Ammon's horn (tissue), 1 donor: ENCODE results near the gene TUBA4A.

ENCODE experiments used
- DNase-seq: peaks from one replicate; pipeline ENCODE4 v3.0.0-alpha.2; 2016; ENCODE audit warnings: low spot score

Gene TUBA4A

DNA sequence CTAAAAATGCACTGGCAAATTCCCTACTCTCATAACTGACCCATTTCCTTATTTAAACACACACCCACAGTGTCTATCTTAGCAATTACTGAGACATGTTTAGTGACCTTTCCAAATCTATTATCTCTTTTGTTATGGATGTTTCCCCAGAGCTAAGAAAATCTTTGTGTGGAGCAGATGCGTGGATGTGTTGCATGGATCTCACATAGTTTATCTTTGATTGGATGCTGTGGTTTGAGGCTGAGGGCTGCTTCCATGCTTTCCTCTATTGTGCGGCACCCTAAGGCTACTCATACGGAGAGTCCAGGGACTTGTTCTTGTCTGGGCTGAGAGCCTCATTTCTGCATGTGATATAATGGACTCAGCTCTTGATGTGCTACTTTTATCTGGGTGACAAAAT is 19.4 kb downstream of the TUBA4A start:
- DNase-seq, result no peak

DNA sequence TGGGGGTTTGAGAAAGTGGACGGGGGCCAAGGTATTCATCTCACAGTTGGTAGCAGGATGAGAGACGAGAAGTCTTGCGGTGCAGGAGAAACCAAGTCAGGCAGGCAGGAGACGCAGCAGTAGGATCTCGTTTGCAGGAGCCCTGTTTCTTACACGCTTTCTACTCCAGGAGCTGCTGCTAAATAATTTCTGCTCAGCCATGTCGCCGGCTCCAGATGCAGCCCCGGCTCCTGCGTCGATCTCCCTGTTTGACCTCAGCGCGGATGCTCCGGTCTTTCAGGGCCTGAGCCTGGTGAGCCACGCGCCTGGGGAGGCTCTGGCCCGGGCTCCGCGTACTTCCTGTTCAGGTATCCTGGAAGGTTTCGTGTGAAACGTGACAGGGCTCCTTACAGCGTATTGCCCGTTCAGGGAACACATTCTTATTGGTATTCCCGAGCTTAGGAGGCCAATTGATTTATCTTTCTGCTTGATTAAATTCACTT is 23.6 kb downstream of the TUBA4A start:
- no peak for DNase-seq

DNA sequence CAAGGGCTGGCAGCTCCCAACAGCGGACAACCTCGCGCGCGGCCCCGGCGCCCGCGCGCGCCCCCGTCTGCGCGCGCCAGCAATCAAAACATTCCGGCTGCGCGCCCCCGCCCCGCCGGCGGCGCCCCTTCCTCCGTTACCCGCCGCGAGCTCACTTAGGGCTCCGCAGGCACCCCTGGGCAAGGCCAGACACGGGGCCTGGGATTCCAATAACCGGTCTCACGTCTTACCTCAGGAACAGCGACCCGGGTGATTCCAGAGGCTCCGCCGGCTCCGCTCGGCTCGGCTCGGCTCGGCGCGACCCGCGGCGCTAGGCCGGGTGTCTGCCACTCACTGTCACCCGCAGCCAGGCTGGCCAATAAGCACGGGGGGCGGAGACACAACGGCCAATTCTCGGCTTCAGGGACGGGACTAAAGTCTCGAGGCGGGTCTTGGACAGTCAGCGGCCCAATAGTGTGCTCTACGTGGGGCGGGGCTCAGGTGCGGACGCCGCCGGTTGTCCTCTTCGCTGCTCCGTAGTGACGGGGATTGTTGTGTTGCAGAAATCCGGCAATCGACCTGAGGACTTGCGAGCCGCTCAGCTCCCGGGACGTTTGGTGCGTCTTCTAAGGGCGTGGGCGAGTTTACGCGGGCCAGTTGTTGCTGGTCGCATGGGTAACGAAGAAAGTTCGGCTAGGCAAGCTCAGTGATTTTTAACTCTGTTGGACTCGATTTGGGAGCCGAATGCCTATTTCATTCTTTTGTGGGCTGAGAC is 24.2 kb downstream of the TUBA4A start, which contains the start of the genes ANKZF1 and ATG9A:
ANKZF1 (plus strand) TSS at position 502 of the 754 bp plus-strand sequence. CDS start 452 bp downstream, outside the sequence.
ATG9A (minus strand) TSS at position 332 of the 754 bp plus-strand sequence. CDS start 1,612 bp downstream, outside the sequence.
- peak; percentile 100 for DNase-seq

DNA sequence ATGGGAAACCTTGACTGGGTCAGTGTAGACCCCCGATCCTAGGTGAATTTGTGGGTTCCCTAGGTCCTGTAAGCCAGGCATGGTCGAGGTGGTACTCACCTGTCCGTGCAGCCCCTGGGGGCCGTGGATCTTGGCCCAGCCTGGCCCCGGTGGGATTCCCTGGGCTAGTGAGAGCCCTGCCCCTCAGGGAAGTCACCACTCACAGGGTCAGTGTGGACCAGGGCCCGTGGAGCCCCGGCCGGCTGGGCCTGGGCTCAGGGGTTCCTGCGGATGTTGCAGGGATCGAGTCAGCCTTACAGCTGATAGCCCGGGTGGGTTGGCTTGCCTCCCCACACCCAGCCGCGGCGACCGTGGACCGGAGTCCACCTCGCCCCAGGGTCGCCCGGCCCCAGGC is 24.8 kb downstream of the TUBA4A start:
- no peak for DNase-seq

DNA sequence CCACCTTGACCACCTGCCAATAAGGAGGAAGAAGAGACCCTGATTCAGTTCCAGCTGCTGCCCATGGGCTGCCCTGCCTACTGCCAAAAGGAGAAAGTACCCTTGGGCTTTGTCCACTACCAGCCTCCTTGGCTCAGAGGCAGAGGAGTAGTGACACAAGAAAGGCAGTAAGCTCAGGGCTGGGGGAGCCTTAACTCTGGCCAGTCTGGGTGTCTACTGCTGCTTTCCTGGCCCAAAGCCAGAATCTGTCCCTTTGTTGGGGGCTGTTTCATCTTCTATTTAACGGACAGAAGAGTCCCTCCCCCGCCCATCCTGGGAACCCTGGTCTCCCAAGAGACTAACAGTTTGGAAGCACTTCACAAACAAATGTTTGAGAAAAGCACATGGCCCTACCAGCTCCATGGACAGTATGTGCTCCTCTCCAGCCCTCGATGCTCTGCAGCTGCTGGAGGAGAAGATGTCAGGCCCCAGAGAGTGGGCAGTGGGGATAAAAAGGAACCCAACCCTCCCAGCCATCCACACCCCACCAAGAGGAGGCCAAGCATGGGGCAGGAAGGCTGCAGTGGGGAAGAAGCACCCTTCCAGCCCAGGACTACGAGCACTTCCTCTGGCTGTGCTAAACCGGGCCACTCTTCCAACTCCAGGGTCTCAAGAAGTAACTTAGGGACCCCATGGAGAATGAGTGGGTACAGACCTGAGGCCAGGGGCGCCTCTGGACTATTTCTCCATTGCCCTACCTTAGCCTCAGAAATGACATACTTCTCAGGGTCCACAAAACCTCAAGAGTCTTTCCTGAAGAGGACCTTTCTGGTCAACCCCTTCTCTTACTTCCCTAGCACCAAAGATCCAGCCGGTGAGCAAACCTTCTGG is 25.4 kb downstream of the TUBA4A start:
- no peak for DNase-seq

DNA sequence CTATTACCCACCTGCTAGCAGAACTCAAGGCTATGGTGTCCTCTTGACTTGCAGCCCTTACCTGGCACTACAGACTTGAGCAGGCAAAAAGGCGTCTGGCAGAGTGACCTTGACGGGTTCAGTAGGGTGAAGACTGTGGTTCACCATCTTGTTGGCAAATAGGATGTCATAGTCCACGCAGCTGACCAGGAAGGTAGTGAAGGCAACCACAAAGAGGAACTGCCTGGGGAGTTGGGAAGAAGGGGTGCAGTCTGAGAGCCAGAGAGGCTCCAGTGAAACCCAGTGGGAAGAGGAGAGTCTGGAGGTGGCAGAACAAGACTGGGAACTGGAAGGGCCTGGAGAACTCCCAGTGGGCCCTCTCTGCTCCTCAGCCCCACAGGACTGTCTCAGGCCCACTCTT is 28.4 kb downstream of the TUBA4A start:
- DNase-seq, result no peak

DNA sequence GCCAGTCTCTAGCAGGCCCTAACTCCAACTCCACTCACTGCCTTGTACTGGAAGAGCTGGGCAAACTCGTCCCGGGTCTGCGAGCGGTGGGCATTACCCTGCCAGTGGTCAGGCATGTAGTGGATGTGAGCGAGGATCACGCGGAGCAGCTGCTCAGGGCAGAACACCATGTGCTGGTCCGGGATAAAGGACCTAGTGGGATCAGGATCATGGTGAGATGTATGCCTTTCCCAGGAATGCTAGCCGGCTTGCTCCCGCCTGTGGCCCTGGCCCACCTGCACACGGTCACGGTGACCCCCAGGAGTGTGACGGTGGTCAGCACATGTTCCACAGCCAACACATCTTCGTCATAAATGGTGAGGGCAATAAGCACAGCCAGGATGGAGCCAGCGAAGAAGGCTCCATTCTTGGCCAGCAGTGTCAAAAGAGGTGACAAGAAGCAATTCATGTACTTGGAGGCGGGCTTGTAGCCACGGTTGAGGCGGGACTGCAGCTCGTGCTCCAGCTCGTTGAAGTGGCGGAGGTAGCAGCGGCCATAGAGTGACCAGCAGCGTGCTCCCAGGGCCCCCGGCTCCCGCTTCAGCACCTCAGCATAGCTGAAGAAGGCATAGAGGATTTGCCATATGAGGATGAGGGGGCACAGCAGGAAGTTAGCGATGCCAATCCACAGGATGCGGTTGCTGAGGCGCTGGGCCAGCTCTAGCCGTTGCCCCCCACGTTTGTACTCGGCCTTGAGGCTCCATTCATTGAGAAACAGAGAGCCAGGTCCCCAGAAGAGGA is 29.7 kb downstream of the TUBA4A start:
- DNase-seq, result no peak

DNA sequence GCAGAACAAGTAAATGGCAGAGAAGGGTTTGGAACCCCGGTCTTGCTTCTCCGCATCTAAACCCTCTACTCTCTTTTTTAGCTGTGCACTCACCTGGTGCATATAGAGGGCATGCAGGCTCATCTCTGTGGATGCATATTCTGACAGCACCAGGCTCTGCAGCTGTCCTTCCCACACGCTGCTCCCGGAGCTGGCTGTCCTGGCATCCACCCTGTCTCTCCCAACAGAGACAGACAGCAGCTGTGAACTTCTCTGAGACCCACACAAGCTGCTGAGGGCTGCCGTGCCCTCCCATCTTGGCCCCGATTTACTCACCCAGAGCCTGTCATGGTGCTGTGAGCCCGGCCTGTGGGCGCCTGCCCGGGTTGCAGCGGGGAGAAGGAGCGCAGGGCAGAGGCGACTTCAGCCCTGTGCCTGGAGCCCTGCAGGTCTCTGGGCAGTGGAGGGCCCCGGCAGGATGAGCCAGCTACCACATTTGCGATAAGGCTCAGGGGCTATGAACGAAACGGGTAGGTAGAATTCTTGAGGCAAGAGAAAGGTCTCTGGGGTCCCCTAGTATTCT is 31.7 kb downstream of the TUBA4A start:
- DNase-seq, result peak; percentile 48

DNA sequence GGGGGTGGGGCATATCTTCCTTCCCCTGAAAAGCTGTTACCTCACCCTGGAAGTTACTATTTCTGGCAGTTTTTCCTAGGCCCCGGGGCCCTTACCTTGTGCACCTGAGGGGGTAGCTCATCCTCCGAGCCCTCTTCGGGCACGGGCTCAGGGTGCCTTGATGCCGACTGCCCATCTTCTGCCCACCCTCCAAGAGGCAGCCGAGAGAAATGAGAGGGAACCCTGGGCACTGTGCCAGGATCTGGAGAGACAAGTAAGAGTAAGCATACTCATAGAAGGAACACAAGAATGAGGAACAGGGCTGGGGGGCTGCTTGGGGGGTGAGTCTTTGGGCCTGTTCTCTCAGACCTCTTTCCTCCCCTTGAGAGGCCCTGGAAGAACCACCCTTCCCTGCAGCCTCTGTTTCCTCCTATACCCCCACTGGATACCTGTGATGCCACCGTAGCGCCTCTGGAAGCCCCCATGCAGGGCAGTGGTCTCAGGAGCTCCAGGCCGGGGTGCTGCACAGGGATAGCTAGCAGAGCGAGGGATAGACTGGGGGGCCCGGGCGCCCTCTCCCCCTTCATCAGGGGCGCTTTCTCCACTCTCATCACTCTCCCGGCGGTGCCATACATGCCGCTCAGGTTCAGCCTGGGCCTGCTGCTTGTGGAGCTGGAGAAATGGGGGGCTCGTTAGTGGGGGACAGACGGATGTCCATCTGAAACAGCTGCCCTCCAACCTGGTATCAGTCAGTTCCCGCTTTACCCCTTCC is 32.9 kb downstream of the TUBA4A start:
- DNase-seq, result no peak

DNA sequence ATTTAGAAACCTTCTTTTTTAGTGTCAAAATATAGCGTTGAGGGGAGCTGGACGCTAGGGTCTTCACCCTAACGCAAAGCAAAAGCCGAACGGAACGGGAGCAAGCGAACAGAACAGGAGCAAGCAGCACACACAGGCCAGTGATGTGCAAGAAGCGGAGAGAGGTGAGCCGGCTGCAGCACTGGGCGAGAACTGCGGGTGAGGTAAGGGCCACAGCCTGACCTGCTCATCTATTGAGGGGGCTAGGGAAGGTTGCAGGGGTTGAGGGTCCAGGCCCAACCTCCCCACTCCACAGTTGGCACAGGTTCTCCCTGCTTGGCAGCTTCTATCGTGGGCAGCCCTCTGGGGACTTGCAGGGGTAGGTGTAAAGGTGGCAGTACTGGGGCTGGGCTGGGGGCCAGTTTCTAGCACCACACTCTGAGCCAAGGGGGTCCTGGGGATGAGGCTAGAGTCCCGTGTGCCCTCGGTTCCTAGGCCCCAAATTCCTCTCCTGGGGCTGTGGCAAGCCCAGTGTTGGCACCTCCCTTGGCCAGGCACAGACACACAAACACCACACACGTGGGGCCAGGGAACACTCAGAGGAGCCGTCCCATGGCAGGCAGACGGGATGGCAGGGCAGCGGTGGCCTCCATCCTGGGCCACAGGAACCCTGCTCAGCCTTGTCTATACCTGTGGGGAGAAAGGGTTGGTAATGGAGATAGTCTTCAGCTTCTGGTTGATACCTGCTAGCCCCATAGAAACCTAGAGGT is 33.8 kb downstream of the TUBA4A start:
- DNase-seq, result no peak

DNA sequence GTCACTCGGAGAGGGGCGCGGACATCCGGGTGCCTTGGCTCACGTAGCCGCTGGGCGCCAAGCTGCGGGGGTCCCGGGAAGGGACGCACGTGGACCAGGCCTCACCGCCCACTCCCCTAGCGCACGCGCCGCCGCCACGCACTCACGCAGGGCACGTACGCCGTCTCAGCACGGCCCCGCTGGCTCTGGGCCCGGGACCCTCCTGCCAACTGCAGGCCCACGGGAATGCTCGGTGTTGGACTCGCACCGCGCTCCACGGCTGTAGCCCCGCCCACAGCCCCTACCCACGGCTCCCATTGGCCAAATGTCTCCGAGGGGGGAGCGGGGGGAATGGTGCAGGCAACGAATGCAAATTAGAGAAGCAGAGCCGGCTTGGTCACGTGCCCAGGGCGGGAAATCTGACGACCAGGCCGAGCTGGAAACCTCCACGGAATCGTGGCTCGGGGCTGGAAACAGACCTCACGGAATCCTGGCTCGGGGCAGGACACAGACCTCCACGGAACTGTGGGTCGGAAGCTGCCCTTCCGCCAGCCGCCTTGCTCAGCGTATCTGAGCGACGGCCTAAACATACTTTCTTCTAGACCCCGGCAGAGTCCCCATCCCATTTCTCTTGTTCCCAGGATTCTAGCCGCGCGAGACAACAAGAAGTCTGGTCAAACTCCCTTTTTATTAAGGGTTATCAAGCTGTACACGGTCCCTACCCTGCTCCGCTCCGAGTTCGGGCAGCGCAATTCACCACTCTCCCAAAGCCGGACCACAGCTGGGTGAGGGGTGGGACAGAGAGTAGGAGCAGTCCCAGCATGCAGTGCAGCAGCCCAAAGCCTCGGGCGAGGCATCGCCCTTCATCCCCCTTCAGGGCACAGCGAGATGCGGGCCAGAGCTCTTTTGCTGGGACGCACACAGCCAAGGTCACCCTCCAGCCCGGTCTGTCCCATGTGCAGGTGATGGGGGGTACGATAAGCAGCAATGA is 34.7 kb downstream of the TUBA4A start, which contains the start of gene ABCB6:
ABCB6 (minus strand) TSS at position 227 of the 970 bp plus-strand sequence. CDS start 285 bp downstream, outside the sequence.
- DNase-seq, result peak; percentile 98

DNA sequence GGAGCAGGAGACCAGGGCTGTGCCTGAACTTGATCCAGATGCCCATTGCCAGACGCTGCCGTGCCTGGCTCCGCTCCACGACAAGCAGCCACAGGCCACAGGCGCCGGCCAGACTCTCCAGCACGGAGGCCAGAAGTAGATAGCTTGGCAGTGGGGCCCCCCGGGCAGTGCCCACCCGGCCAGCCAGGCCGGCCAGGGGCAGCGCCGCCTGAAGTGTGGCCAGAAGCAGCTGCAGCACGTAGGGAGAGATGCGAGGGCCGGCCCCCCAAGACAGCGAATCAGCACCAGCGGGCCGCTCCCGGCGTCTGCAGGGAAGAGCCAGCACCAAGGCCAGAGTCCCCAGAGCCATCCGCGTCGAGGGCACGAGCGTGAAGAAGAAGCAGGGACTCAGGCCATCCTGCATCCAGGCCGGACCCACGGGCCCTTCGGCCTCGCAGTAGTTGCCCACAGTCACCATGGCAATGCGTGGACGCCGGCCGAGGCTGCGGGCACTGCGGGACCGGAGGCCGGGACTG is 35.4 kb downstream of the TUBA4A start:
- peak; percentile 72 for DNase-seq

DNA sequence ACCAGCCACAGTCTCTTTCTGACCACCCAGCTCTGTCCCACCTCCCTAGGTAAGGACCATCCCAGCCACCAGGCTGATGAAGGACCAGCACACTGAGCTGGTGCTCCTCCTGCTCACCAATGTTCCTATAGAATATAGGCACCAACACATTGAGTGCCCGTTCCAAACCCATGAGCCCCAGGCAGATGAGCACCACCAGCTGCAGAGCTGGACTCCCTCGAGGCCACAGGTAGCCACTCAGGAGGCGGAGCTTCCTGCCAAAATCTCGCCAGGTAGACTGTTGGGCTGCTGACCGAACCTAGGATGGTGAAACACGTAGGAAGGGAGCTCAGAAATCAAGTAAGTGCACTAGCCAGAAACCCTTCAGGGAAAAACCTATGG is 37.2 kb downstream of the TUBA4A start:
- DNase-seq, result no peak

DNA sequence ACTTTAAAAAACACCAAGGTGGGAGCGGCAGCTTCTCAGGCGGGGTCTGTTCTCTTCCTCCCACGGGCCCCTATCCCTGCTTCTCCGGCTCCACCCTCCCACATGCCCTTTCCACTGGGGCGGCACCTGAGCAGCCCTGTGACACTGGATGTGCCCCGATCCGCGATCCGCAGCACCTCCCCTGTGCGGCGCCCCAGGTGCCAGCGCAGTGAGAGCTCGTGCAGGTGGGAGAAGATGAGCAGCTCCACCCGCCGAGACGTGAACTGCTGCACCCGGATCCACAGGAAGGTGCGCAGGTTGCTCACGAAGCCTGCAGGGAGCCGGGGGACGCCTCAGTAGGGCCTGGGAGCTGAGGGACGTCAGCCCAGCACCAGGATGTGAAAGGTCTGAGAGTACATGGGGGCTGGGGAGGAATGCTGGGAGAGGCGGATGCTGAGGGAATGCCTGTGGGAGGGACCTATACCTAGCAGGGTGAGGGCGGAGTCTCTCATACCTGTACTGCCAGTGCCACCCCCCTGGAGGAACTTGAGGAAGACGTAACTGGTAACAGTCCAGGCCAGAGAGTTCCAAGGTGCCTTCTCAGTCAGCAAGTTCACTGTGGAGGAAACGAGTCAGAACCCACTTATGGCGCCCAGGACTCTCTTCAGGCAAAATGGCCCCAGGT is 37.7 kb downstream of the TUBA4A start:
- no peak for DNase-seq

DNA sequence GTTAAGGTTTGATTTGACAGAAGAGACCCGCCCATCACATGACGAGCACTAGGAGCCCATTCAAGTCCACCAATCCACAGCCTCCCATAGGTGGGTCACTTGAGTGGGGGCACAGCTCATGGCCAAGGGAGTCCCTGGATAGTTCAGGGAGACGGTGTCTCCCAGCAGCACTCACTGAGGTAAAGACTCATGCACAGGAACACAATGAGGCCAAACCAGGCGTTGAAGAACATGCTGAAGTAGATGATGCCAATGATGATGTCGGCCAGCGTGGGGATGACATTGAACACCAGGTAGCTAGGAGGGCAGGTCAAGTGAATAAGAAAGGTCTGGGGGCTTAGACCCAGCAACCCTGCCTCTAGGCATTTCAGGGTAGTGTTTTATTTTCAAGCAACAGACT is 38.9 kb downstream of the TUBA4A start:
- DNase-seq, result no peak

DNA sequence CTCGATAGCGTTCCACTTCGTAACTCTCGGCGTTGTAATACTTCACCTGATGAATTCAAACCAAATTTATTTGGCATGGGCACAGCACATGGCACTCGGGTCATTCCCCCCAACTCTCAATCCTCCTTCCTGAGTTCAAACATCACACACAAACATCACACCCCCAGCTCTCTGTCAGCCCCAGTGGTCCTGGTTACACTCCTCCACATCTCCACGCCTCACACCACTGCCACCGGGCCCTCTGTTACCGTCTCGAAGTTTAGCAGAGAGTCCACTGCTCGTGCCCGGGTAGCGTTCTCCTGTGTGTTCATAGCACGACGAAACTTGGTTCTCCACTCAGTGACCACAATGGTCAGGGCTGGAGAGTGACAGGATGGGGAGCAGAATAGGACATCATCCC is 39.6 kb downstream of the TUBA4A start:
- no peak for DNase-seq

DNA sequence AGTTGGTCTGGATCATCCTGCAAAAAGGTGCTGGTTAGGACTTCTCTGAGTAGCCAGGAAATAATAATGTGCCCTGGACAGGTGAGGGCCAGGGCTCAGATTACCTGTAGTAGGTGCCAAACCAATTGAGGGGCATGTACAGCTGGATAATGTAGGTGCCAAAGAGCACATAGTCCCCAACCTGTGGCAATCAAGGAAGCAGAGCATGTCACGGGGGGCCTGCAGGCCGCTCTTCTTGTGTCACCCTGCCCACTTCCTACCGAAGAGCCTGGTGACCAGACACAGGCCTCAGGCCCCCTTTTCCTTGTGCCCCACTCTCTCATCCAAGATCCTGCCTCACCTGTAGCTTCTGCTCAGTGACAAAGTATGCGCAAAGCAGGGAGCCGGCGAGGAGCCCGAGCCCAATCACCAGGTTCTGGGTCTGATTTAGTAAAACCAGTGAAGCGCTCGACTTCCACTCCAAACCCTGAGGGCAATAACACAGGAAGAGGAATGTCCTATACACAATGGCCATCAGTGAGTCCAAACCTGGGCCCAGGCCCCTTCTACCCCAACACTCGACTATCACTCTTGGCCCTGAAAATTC is 40.1 kb downstream of the TUBA4A start:
- no peak for DNase-seq

DNA sequence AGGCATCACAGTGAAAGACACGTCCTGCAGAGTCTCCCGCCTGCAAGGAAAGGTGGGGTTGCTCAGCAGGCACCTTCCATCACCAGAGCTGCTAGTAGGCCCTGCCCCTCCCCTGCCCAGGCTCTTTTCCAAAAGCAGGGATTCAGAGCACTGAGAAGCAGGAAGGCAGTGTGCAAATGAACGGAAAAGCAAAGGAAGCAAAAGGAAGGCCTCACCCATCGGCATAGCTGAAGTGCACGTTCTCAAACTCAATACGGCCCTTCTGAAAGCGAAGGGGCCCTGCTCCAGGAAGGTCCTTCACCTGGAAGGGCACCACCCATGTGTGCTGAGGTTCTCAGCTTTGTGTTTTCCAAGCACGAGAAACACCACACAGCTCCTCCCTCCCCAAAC is 40.7 kb downstream of the TUBA4A start:
- DNase-seq, result no peak
